ENCODE data around the gene NCR1. TPM values are rescaled to one million over a fixed set of nuclear protein-coding genes. Genes with fewer than 3 reads are reported as not detected.
"Not testable (repeated sequence)": the region's sequence is repeated elsewhere in the genome, so short reads cannot be mapped to it uniquely, and the experiment has no call there.

NCR1 gene
- total and polyA plus RNA-seq, 2 experiments from 2014 or later = not detected

DNA sequence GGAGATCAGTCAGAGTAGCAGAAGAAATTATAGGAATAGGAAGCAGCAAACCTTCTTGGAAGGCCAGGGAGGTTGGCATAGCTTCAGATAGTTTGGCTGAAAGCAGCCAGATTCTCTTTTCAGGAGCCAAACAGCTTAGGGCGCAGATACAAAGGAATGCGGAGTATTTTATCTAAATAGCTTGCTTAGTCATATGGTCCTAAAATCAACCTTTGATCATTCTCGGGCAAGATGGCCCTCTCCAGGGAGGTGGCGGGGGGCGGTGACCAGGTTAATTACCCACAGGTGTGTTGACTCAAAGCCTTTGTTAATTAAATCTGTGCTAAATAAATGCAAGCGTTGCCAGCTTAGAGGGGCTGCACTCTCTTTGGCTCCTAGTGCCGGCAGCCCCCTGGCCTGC, 12.5 kb upstream of the NCR1 start:
- no peak overlapping the region for H3K4me3 ChIP-seq
- H3K27ac ChIP-seq = no peak overlapping the region
- H3K9me3 ChIP-seq (ENCODE audit: low read depth) = no peaks in the 10 kb centered on the region
- H3K36me3 ChIP-seq = no peaks in the 10 kb centered on the region
- H3K4me1 ChIP-seq (ENCODE audit: low read depth) = no peaks in the 10 kb centered on the region
- DNase-seq (ENCODE audit: low read depth in 1 of 2, low spot score in 1 of 2) = no peak
- TF ChIP-seq, protein P1, sequence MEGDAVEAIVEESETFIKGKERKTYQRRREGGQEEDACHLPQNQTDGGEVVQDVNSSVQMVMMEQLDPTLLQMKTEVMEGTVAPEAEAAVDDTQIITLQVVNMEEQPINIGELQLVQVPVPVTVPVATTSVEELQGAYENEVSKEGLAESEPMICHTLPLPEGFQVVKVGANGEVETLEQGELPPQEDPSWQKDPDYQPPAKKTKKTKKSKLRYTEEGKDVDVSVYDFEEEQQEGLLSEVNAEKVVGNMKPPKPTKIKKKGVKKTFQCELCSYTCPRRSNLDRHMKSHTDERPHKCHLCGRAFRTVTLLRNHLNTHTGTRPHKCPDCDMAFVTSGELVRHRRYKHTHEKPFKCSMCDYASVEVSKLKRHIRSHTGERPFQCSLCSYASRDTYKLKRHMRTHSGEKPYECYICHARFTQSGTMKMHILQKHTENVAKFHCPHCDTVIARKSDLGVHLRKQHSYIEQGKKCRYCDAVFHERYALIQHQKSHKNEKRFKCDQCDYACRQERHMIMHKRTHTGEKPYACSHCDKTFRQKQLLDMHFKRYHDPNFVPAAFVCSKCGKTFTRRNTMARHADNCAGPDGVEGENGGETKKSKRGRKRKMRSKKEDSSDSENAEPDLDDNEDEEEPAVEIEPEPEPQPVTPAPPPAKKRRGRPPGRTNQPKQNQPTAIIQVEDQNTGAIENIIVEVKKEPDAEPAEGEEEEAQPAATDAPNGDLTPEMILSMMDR (IDR thresholded peaks at IDR 0.05; ENCODE audit: low read depth, low read length) = no peak
- no peaks in the 10 kb centered on the region for H3K27me3 ChIP-seq

- not testable (repeated sequence) for H3K27me3 ChIP-seq; DNase-seq (ENCODE audit: low read depth in 1 of 2, low spot score in 1 of 2); H3K27ac ChIP-seq; H3K4me3 ChIP-seq; H3K9me3 ChIP-seq (ENCODE audit: low read depth); H3K36me3 ChIP-seq; H3K4me1 ChIP-seq (ENCODE audit: low read depth)
These were observed 11.8 kb upstream of the NCR1 start for GRCh38 chr19:54894106-54894505.

DNA sequence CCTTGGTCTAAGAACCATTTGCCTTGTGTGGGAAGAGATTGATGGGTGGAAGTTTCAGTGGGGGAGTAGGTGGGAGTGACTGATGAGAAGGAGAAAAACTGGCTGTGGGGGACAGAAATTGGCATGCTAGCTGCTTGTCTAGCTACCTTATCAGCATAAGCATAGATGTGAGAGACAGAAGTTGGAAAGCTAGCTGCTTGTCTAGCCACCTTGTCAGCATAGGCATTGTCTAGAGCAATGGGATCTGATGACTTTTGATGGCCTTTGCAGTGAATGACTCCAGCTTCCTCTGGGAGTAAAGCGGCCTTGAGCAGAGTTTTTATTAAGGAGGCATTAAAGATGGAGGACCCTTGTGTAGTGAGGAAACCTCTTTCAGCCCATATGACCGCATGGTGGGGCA, 9.9 kb upstream of the NCR1 start:
- Histone ChIP-seq H3K27me3 (no peaks in the 10 kb centered on the region), H3K36me3 (no peaks in the 10 kb centered on the region), H3K4me3 (no peak overlapping the region), H3K4me1 (ENCODE audit: low read depth) (no peaks in the 10 kb centered on the region), H3K9me3 (ENCODE audit: low read depth) (no peaks in the 10 kb centered on the region), H3K27ac (no peak overlapping the region)
- TF ChIP-seq, protein P1 (IDR thresholded peaks at IDR 0.05; ENCODE audit: low read depth, low read length) = no peak
- DNase-seq (ENCODE audit: low read depth in 1 of 2, low spot score in 1 of 2) = no peak

DNA sequence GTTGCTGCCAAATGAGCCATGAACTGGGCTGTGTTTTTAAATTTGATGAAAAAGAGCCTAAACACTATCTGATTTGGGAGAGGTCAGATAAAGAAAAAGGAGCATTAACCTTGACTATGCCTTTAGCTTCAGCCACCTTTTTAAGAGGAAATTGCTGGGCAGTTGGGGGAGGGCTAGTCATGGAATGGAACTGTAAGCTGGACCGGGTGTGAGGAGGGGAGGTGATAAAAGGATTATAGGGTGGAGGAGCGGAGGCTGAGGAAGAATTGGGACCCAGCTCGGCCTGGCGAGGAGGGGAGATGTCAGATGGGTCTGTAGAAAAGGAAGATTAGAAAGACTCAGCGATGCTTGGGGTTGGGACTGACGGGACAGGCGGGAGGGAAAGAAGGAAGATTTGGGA, 7.3 kb upstream of the NCR1 start:
- H3K9me3 ChIP-seq (ENCODE audit: low read depth); H3K4me3 ChIP-seq; H3K4me1 ChIP-seq (ENCODE audit: low read depth); H3K27ac ChIP-seq; H3K36me3 ChIP-seq; H3K27me3 ChIP-seq; DNase-seq (ENCODE audit: low read depth in 1 of 2, low spot score in 1 of 2): not testable (repeated sequence)

DNA sequence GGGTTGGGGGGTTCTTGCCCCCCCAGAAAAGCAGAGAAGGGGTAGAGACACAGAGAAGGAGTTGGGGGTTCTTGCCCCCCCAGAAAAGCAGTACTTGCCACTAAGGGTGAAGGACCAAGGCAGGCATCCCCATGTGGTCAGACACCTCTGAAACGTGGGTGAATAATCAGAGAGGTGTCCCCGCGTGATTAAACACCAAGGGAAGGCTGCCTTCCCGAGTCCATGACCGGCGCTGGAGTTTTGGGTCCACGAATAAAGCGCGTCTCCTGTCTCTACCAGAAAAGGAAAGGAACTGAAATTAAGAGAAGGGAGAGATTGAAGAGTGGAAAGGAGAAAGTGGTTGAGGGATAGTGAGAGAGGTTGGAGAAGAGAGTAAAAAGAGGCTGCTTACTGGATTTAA, 6.3 kb upstream of the NCR1 start:
- H3K9me3 ChIP-seq (ENCODE audit: low read depth); H3K4me1 ChIP-seq (ENCODE audit: low read depth); H3K36me3 ChIP-seq; H3K27me3 ChIP-seq; DNase-seq (ENCODE audit: low read depth in 1 of 2, low spot score in 1 of 2); H3K4me3 ChIP-seq; H3K27ac ChIP-seq: not testable (repeated sequence)

- not testable (repeated sequence) for H3K9me3 ChIP-seq (ENCODE audit: low read depth); H3K4me1 ChIP-seq (ENCODE audit: low read depth); H3K4me3 ChIP-seq; H3K27me3 ChIP-seq; H3K36me3 ChIP-seq; DNase-seq (ENCODE audit: low read depth in 1 of 2, low spot score in 1 of 2); H3K27ac ChIP-seq
These were observed 4.8 kb upstream of the NCR1 start for GRCh38 chr19:54901153-54901552.

DNA sequence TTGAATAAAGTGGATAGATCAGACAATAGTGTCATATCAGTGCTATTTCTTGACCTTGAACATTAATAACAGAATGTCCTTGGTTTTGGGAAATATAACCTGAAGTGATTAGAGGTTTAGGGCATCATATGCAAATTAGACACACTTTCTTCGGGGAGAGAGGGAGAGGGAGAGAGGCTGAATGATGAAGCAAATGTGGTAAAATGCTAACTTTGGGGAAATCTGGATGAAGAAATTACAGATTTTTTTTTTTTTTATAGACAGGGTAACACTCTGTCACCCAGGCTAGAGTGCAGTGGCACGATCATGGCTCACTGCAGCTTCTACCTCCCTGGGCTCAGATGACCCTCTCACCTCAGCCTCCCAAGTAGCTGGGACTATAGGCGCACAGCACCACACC, 3.9 kb upstream of the NCR1 start:
- no peaks in the 10 kb centered on the region for H3K4me1 ChIP-seq (ENCODE audit: low read depth)
- H3K9me3 ChIP-seq (ENCODE audit: low read depth) = no peaks in the 10 kb centered on the region
- H3K4me3 ChIP-seq = no peak overlapping the region
- TF ChIP-seq, protein P1 (IDR thresholded peaks at IDR 0.05; ENCODE audit: low read depth, low read length) = no peak
- H3K27ac ChIP-seq = no peak overlapping the region
- H3K36me3 ChIP-seq = no peaks in the 10 kb centered on the region
- DNase-seq (ENCODE audit: low read depth in 1 of 2, low spot score in 1 of 2) = no peak
- no peaks in the 10 kb centered on the region for H3K27me3 ChIP-seq

- Histone ChIP-seq H3K36me3 (no peaks in the 10 kb centered on the region), H3K4me3 (no peak overlapping the region), H3K27ac (no peak overlapping the region), H3K4me1 (ENCODE audit: low read depth) (no peaks in the 10 kb centered on the region), H3K9me3 (ENCODE audit: low read depth) (no peaks in the 10 kb centered on the region), H3K27me3 (no peaks in the 10 kb centered on the region)
- TF ChIP-seq, protein P1 (IDR thresholded peaks at IDR 0.05; ENCODE audit: low read depth, low read length) = no peak
- no peak for DNase-seq (ENCODE audit: low read depth in 1 of 2, low spot score in 1 of 2)
These were observed 2.6 kb upstream of the NCR1 start for GRCh38 chr19:54903303-54903702.

- H3K4me1 ChIP-seq (ENCODE audit: low read depth); H3K36me3 ChIP-seq; H3K9me3 ChIP-seq (ENCODE audit: low read depth); H3K27ac ChIP-seq; H3K4me3 ChIP-seq; DNase-seq (ENCODE audit: low read depth in 1 of 2, low spot score in 1 of 2); H3K27me3 ChIP-seq: not testable (repeated sequence)
These were observed 1.7 kb upstream of the NCR1 start for GRCh38 chr19:54904261-54904660.

Measured in cardiac muscle cell (in vitro differentiated cells and primary cell).